Stomach (tissue), 9 donors: Measurements from ENCODE around the gene PTPRM. TPM values are rescaled to one million over a fixed set of nuclear protein-coding genes. Genes with fewer than 3 reads are reported as not detected.

Experiments
- DNase-seq, 2 donors: peaks; one replicate each; pipeline versions ENCODE4 v3.0.0 to v3.0.0-alpha.2; 2013 to 2019
- H3K27ac ChIP-seq, 5 donors: fragments of 200-600 bp in 4 of 5; sonication (generic) in 4 of 5; one replicate each; pipeline ENCODE4 v1.5.1; 2013 to 2019; ENCODE audit warnings: mild to moderate bottlenecking in 1 of 5, moderate library complexity in 1 of 5
- H3K27me3 ChIP-seq, 3 donors: fragments of 200-600 bp; sonication (generic); one replicate each; pipeline ENCODE4 v1.5.1; 2017 to 2019; ENCODE audit warnings: mixed run types in 1 of 3
- H3K36me3 ChIP-seq, 4 donors: fragments of 200-600 bp; sonication (generic); 1 replicate in 3 of 4; 2 replicates in 1 of 4; pipeline ENCODE4 v1.5.1; 2016 to 2019
- H3K4me1 ChIP-seq, 4 donors: fragments of 200-600 bp; sonication (generic); one replicate each; pipeline ENCODE4 v1.5.1; 2016 to 2019
- H3K4me3 ChIP-seq, 4 donors: fragments of 200-600 bp; sonication (generic) in 3 of 4; one replicate each; pipeline ENCODE4 v1.5.1; 2016 to 2019; ENCODE audit warnings: mild to moderate bottlenecking in 1 of 4
- H3K9me3 ChIP-seq, 4 donors: fragments of 200-600 bp; sonication (generic); one replicate each; pipeline ENCODE4 v1.5.1; 2016 to 2019
- CTCF ChIP-seq, 7 experiments: fragments of 450-650 bp in 4 of 7; fragments of 200-600 bp in 3 of 7; sonication (generic) in 3 of 7; IDR thresholded peaks; one replicate each; pipeline ENCODE4 v1.5.1; 2016 to 2019; ENCODE audit warnings: antibody characterized with exemption in 7 of 7, control low read depth in 2 of 7, mild to moderate bottlenecking in 1 of 7
- EP300 ChIP-seq: sonication (generic); formaldehyde crosslinking; IDR thresholded peaks from one replicate; pipeline ENCODE4 v1.6.1; 2017; ENCODE audit warnings: antibody characterized with exemption
- POLR2A ChIP-seq, 4 donors: fragments of 450-650 bp; IDR thresholded peaks; one replicate each; pipeline ENCODE4 v1.6.1; 2016; ENCODE audit warnings: antibody characterized with exemption in 4 of 4, control low read depth in 2 of 4, mild to moderate bottlenecking in 1 of 4, moderate library complexity in 1 of 4
- POLR2AphosphoS5 ChIP-seq, 3 donors: sonication (generic); formaldehyde crosslinking; IDR thresholded peaks; one replicate each; pipeline ENCODE4 v1.6.1; 2016; ENCODE audit warnings: antibody characterized with exemption in 3 of 3
- WGBS, 5 donors: extraction: QIAGEN DNeasy Blood & Tissue Kit in 3 of 5; methylation state at CpG; one replicate each; pipeline versions ENCODE4 v1.1.5 to v1.1.7; 2013 to 2018; 5-methylcytosine and 5-hydroxymethylcytosine counted together
- intact Hi-C: fragments of 100-400 bp; cut with DNase I; formaldehyde crosslinking; loops from one replicate; pipeline ENCODE4 v1.15.1; 2023; ENCODE audit warnings: low total_unique reads
- polyA plus RNA-seq, 3 donors: library from polyadenylated mRNA; stranded (reverse); fragments of 200-250 nt; gene quantifications; one replicate each; pipeline ENCODE4 v1.2.3, GENCODE V29; 2013
- total RNA-seq, 5 donors: library from RNA; depleted of rRNA; stranded (reverse); fragments of >200 nt; gene quantifications; one replicate each; pipeline versions ENCODE4 v1.1.0 to v1.2.3, GENCODE V29; 2014 to 2016
- donor health status: healthy with polysubstance abuse.
- donor health status: Bipolar disorder and iron deficiency.
- donor health status: healthy.

Gene PTPRM
- total and polyA plus RNA-seq, 8 donors = 7.5 to 246 (median 58.2) TPM

DNA sequence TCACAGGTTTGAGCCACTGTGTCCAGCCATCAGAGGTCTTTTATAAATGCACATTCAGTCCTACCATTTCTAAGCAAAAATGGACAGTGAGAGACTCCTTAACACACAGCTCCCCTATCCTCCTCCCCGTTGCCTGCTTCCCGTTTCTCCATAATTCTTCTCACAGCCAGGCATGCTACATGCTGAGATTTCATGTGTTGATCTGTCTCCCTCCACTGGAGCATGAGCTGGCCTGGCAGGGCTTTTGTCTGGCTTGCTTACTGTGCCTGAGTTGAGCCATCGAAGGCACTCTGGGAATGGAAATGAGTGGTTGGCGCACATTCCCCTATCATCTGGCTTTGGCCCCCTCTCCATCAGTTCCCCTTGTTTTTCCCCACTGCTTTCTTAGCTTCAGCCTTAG is 413.5 kb downstream of the PTPRM start:
- H3K36me3 ChIP-seq = peaks cover 0 to 5% (median 0%) of the 10 kb centered on the region in 4 donors
- no peaks in the 10 kb centered on the region for H3K4me1 ChIP-seq
- H3K9me3 ChIP-seq = no peaks in the 10 kb centered on the region
- WGBS, 5 donors = 90 to 98% (median 94%) methylated on average over 4 of the region's 4 CpGs
- intact Hi-C loops = no loop called here
- no peaks in the 10 kb centered on the region for H3K27me3 ChIP-seq
- no peak overlapping the region for H3K27ac ChIP-seq
- TF ChIP-seq POLR2AphosphoS5 (IDR thresholded peaks at IDR 0.05) (no peak), CTCF (IDR thresholded peaks at IDR 0.05) (no peak), EP300 (no peak), POLR2A (IDR thresholded peaks at IDR 0.05) (no peak)
- DNase-seq = no peak
- no peak overlapping the region for H3K4me3 ChIP-seq

GRCh38 chr18:7982216-7982615 is 415.1 kb downstream of the PTPRM start:
- no peak for TF ChIP-seq POLR2A (IDR thresholded peaks at IDR 0.05)
- no peak for TF ChIP-seq CTCF (IDR thresholded peaks at IDR 0.05)
- TF ChIP-seq POLR2AphosphoS5 (IDR thresholded peaks at IDR 0.05) = no peak
- no peak for TF ChIP-seq EP300
- Histone ChIP-seq H3K4me3 (no peak overlapping the region), H3K27me3 (no peaks in the 10 kb centered on the region), H3K4me1 (no peaks in the 10 kb centered on the region), H3K36me3 (peaks cover 0 to 2% (median 0%) of the 10 kb centered on the region in 4 donors), H3K27ac (no peak overlapping the region), H3K9me3 (no peaks in the 10 kb centered on the region)
- DNase-seq = no peak
- intact Hi-C loops = no loop called here

GRCh38 chr18:7987284-7987976 is 420.3 kb downstream of the PTPRM start:
- peaks cover 0 to 4% (median 0%) of the 10 kb centered on the region in 4 donors for H3K9me3 ChIP-seq
- H3K36me3 ChIP-seq = no peaks in the 10 kb centered on the region
- H3K4me1 ChIP-seq = no peaks in the 10 kb centered on the region
- intact Hi-C loops = no loop called here
- 40 to 70% (median 69%) methylated on average over 3 of the region's 3 CpGs for WGBS, 5 donors
- H3K27ac ChIP-seq = no peak overlapping the region
- H3K27me3 ChIP-seq = no peaks in the 10 kb centered on the region
- DNase-seq = no peak
- TF ChIP-seq POLR2A (IDR thresholded peaks at IDR 0.05) = no peak
- H3K4me3 ChIP-seq = no peak overlapping the region

DNA sequence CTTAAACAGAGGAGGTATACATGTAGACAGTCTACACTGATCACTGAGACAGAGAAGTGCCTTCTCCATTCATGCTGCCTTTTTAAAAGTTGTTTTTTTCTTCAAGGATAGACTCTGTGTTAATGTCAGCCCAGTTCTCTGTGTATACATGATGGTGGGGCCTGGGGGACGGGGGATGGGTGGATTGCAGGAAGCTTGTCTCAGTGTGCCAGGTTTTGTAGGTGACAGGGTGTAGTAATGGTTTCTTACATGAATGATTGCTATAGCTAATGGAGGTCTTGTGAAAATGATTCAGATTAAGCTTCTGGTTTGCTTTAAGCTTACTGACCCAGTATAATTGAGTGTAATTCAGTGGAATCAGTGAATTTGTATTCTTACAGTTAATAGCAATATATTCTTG is 423.6 kb downstream of the PTPRM start:
- H3K27me3 ChIP-seq = no peaks in the 10 kb centered on the region
- H3K4me3 ChIP-seq = no peak overlapping the region
- WGBS, 5 donors = 0 to 91% (median 52%) methylated on average over 1 of the region's 1 CpG
- intact Hi-C loops = no loop called here
- H3K9me3 ChIP-seq = peaks cover 0 to 4% (median 0%) of the 10 kb centered on the region in 4 donors
- no peak for TF ChIP-seq CTCF (IDR thresholded peaks at IDR 0.05)
- no peak for TF ChIP-seq POLR2AphosphoS5 (IDR thresholded peaks at IDR 0.05)
- TF ChIP-seq POLR2A (IDR thresholded peaks at IDR 0.05) = no peak
- TF ChIP-seq EP300 = no peak
- DNase-seq = peak in 1 of 2 donors; percentile 26
- H3K36me3 ChIP-seq = no peaks in the 10 kb centered on the region
- H3K27ac ChIP-seq = no peak overlapping the region
- no peaks in the 10 kb centered on the region for H3K4me1 ChIP-seq

DNA sequence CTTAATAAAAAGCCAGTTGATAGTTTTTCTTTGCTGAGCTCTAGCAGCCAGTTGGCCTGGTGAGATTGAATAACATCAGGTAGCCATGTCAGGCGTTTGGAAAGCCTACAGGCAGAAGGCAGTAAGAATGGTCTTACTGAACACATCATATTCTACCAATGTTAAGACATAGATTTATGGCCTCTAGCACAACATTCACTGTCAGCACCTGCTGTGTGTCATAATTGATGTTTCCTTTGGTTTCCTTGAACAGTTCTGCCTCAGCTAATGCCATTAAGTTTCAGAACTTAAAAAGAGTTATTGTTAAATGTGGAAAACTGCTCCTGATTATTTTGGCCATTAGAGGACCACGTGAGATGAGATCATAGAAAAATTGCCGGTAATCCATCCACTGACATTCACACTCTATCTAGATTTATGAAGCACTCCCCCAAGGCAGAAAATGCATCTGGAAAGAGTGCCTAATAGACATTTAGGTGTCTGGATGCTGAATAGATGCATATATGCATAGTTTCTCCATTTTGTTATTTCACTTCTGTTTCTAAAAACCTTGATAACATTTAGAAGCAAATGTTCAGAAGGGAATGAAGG is 434.7 kb downstream of the PTPRM start:
- H3K27me3 ChIP-seq = no peaks in the 10 kb centered on the region
- H3K36me3 ChIP-seq = no peaks in the 10 kb centered on the region
- no peak overlapping the region for H3K4me3 ChIP-seq
- intact Hi-C loops = no loop called here
- no peak for DNase-seq
- H3K9me3 ChIP-seq = no peaks in the 10 kb centered on the region
- H3K4me1 ChIP-seq = peaks cover 0 to 6% (median 4%) of the 10 kb centered on the region in 4 donors
- 77 to 84% (median 79%) methylated on average over 3 of the region's 3 CpGs for WGBS, 5 donors
- TF ChIP-seq POLR2AphosphoS5 (IDR thresholded peaks at IDR 0.05) (no peak), CTCF (IDR thresholded peaks at IDR 0.05) (no peak), POLR2A (IDR thresholded peaks at IDR 0.05) (no peak), EP300 (no peak)
- no peak overlapping the region for H3K27ac ChIP-seq
